ENCODE data around the gene PRLR.

PRLR gene

DNA sequence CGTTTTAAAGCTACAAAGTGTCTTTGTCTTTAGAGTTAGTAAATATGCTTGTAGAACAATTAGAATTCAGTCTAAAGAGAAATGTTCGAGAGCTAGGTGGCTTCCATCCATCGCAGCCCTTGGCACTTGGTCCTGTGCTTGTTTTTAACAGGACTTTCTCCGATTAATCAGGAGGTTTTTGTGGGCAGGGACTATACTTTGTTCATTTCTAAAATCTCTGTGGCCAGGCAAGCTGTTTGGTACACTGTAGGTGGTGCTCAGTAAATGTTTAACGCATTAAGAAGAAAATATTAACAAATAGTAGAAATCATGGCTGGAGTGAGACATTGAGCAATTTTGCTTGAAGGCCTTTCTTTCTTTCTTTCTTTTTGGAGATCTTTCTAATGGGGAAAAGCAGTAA lies 203.3 kb downstream of the PRLR start:
- no peak for DNase-seq

DNA sequence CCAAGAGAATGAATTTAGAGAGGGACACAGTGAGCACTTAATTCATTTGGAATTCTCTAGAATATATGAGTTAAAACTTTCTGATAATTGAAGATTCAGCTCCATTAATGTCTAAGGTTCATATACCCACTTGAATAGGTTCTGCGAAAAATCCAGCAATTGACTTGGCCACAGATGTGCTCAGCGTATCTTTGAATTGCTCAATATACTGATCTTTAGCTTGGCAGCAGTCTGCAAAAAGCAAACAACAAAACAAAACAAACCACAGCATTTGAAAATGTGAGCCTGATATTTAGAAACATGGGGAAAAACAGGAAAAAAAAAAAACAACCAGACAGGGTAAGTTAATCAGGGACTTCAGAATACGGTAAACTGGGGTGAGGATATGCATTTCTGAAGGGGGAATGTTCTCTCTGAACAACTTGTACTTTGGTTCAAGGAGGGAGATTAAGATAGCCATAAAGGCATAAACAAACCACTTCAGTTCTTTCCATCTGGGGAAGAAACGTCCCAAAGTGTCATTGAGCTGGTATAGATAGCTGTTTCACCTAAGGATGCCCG lies 203.9 kb downstream of the PRLR start:
- DNase-seq = no peak

DNA sequence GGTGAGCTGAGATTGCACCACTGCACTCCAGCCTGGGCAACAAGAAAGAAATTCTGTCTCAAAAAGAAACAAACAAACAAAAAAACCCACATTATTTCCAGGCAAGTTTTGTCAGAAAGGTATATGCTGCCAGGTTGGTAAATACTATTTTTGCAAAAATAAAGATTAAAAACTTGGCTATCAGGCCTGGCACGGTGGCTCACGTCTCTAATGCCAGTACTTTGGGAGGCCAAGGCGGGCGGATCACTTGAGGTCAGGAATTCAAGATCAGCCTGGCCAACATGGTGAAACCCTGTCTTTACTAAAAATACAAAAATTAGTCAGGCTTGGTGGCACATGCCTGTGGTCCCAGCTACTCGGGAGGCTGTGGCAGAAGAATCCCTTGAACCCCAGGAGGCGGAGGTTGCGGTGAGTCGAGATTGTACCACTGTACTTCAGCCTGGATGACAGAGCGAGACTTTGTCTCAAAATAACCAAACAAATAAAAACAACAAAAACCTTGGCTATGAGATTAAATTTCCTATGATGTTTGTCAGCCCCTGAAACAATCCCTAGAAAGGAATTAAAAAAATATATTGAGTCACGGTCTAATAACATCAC lies 205.3 kb downstream of the PRLR start:
- no peak for DNase-seq

DNA sequence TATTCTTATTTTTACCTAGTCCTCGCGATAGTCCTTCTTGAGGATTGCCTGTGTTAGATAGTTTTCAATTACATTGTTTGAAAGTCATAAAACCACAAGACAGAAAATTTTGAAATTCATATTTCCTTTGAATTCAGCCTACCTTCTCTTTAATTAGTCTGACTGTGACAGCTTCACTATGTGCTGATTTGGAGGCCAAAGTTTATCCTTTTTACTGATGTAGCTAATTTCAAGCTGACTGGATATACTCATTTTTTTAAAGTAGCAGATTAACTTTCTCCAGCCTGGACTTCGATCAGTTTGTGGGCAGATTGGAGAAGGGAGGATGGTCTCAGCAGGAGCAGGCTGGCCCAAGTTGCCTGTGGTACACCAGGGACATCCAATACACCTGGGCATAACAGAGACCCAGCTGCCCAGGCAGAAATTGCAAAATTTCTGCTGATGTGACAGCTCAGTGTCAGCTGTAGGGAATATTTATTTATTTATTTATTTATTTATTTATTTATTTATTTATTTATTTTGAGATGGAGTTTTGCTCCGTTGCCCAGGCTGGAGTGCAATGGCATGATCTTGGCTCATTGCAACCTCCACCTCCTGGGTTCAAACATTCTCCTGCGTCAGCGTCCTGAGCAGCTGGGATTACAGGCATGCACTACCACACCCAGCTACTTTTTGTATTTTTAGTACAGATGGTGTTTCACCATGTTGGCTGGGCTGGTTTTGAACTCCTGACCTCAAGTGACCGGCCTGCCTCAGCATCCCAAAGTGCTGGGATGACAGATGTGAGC lies 206.7 kb downstream of the PRLR start:
- DNase-seq = no peak

DNA sequence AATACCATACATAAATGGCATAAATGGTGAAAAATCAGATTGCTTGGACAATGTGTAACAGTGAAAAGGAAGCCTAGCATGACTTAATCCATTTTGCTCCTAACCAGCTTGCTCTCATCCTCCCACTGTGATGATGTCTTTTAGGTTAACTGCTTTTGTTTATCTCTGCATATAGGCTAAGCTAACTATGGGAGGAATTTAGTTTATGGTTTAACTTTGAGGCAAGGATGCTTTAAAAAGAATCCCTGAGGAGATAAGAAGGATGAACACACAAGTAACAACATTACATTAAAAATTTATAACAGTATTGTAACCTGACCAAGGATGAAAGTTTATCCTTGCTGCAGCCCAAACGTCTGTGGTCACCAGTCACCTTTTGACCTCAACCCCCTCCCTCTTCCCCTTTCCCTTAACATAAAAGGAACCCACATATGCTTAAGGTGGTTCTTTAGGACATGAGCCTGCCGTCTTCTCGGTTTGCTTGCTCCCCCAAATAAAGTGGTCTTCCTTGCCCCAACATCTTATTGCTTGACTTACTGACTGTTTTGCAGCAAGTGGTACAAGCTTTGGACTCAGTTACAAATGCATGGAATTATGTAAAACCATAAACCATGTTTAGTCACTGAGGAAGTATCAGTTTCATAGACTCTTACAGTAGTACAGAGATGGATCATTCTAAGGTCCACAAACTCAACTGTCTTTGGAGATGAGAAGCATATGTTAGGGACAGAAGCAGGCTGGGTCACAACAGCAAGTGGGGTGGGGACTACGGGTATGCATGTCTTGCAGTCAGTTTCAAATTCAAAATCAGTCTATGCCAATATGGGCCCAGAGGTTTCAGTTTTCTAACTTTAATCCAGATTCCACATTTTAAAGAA lies 213.9 kb downstream of the PRLR start:
- no peak for DNase-seq

DNA sequence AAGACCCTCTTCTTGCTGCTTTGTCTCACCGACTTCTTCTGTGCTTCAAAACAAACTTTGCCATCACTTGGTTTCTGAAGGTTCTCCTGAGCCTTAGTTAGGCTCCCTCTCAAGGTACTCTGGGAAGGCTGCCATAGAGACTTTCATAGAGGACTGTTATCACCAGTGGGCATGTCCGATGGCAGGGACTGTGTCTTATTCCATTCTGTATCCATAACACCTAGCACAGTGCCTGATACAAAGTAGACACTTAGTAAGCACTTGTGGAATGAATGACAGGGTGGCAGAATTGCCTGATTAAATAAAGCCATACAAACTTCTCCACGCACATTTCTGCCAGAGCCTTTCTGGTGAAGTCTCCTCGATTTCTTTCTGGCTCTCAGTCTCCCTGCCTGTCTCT lies 215.2 kb downstream of the PRLR start:
- no peak for DNase-seq

DNA sequence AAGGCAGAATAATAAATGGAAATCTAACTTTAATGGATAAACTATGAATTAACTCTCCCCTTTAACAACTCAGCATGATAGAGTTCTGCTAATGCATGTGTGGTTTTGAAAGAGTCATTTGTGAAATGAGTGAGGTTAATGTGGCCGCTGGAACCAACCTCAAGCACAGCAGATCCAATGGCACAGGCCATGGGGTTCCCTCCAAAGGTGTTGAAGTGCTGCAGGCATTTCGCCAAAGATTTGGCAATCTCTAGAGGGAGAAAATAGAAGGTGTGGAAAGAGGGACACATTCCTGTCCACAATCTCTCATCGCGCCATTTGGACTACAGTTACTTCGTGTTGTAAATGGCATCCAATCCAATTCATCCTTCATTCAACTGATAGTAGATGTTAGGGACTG lies 217.5 kb downstream of the PRLR start:
- DNase-seq = no peak

DNA sequence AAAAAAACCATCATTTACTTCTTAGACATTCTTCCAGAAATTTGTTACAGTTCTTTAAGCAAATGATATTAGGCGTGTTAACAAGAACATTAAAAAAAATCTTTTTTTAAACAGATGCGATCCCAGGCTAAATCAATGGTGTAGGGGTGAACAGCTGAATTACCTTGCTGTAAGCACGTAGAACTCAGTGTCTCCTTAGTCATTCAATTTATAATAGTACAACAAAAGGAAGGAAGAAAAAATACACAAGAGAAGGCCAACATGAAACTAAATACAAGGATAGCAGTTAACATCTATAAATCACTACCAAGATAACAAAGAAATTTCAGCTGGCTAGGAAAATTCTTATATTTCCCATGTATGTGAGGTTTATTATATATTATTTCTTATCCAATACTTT lies 217.9 kb downstream of the PRLR start:
- no peak for DNase-seq

DNA sequence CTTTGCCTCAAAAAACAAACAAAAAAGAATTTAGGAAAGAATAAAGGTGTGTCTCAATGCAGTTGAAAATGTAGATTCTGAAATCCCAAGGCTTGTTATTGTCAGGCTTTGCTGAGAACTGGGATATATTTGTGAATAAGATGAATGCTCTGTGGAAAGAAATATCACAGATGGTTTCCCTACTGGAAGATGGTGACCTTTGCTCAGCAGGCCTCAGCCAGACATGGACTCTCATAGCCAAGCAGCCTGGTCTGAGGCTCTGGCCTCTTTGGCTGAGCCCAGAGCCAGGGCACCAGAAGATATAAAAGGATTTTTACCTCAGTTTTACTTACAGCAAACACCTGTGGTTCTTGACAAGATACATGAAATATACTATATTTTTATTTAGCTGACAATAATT lies 219.6 kb downstream of the PRLR start:
- no peak for DNase-seq

DNA sequence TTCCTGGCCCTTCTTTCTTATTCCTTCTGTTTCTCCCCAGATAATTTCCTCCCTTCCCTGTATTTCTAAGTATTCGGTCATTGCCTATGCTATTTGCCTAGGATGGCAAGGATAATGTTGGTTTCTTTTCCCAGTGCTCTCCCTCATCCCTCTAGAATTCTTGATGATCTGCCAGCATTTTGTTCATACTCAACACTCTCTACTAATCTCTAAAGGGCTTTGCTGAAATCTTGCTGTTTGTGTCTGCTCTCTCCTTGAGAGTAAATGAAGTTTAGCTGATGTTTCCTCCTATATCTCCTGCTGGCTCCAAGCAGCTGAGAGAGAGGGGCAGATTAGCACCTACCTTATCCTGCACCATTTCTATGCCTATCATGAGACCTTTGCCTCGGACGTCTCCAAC lies 220.6 kb downstream of the PRLR start:
- DNase-seq = no peak

DNA sequence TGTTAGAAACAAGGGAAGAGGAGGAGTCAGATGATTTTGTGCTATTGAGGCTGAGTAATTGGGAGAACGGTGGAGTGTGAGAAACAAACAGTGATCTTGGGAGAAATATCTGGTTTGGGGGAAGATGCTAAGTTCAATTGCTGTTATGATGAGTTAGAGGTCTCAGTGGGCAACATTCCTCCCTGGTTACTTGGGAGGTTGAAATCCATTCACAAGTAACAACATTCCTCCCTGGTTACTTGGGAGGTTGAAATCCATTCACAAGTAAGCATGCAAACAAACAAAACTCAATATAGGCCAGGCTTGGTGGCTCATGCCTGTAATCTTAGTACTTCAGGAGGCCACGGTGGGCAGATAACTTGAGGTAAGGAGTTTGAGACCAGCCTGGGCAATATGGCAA lies 221.3 kb downstream of the PRLR start:
- no peak for DNase-seq

DNA sequence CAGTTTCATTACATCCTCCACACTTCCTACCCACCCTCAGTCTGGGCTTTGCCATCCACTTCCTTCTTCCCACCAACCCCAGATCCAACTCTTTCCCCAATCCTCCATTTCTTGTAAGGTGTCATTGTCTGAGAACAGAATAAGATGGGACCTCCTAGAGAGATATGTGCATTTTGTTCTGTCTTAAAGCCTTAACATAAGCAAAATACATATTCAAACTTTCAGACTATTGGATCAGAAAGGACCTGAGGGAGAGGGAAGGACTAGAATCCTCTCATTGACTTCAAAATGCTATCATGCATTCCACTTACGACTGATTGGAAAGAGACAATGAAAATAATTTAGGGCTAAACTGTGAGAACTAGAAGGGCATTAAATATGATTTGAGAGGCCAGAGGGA lies 225.5 kb downstream of the PRLR start:
- DNase-seq = no peak

DNA sequence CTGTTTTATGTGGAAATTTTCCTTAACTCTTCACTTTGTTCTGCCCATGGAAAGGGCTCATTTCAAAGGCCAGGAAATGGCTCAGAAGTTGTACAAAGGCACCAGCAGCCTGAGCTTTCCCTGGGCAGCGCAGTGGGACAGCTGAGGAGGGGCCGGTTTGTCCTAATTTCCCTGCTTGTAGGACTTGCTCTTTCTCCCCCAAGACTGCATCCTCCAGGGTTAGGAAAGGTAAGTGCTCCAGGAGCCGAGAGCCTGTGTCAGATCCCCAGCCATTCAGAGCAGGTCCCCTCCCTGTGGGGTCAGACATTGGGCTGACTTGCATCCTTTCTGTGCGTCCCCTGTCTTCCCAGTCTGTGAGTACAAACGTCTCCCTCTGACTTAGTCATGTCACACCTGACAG lies 226.1 kb downstream of the PRLR start:
- DNase-seq = no peak

DNA sequence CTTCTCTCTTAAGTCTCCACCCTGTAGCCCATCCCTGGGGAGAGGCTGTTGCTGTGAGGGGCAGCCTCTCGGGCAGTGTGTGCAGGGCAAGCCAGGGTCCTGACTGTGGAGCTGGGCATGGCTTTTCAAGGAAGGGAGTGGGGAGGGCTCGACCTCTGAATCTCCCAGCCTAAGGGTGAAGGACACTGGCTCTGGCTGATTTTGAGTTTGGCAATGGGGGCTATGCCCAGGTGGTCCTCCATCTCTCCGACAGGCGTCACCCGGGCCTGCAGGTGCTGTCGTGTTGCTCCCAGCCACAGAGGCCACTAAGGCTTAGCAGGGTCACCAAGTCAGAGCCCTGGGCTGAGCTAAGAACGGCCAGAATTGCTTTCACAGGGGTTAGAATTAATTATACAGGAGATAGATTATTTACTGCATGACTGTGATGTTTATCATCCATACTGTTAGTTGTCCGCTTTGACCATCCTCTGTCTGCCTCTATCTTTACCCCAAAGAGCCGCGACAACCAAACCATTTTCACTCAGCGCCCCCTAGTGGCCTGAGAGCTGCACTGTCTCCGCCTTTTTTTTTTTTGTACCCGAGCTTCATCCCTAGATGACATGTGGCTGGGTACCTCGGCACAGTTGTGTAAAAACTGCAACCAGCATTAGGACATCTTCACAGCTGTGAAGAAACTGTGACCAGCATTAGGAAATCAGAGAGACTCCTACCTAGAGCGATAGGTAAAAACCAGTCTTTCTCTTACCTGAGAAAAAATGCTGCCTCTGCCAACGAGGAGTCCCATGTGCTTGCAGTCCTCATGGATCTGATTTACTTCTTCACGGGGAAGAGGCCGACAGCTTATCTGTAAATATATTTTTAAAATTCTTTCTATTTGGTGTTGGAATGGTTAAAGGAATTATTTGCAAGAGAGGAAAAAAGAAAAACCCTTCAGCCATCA lies 227.0 kb downstream of the PRLR start:
- DNase-seq = peak; percentile 51

DNA sequence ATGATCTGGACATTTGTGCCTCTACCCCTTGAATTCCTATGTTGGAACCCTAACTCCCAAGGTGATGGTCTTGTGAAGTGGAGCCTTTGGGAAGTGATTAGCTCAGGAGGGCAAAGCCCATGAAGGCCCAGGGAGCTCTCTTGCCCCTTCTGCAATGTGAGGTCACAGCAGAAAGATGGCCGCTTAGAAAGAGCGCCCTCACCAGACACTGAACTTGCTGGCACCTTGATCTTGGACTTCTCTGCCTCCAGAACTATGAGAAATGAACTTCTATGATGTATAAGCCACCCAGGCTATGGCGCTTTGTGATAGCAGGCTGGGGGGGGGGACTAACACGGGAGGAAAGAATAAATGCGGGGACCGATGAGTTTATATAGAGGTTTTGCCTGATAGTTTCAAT lies 227.8 kb downstream of the PRLR start:
- DNase-seq = no peak

DNA sequence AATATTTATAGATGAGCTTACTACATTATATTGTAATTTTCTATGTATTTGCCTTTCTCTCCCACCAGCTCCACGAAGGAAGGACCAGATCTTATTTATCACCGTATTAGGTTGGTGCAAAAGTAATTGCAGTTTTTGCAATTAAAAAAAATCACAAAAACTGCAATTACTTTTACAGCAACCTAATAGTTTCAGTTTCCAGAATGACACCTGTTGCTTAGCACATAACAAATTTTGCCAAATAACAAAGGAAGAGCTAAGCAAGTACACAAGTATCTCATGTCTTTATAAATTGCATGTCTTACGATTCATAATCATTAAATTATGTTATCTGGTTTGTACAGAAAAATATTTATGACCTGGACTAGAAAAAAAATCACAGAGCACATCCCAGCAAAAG lies 228.4 kb downstream of the PRLR start:
- DNase-seq = no peak

Measured in SHP77 treated with DMSO at 0.1 percent for 48 hours (cell line).